ENCODE results near the gene LUZP1. TPM values are rescaled to one million over a fixed set of nuclear protein-coding genes. Genes with fewer than 3 reads are reported as not detected.

Gene LUZP1
- total and polyA plus RNA-seq, 2 donors (not counting 1 experiment from before 2014, with no cell fraction given), result 18.8 to 27.2 TPM

- H3K4me2 ChIP-seq (ENCODE audit: extremely low read depth, insufficient read depth, low read length), result peak overlapping the region; percentile 70
- H3K27me3 ChIP-seq (ENCODE audit: control insufficient read depth, insufficient read depth, low read length), result no peaks in the 10 kb centered on the region
- H3K4me1 ChIP-seq (ENCODE audit: control insufficient read depth, extremely low read depth, insufficient read depth, low read length), result peaks cover 15% of the 10 kb centered on the region
- H3K36me3 ChIP-seq (ENCODE audit: control insufficient read depth, insufficient read depth, low read length), result no peaks in the 10 kb centered on the region
- H3K79me2 ChIP-seq (ENCODE audit: control insufficient read depth, insufficient read depth, low read length), result no peaks in the 10 kb centered on the region
- no peak overlapping the region for H3K9ac ChIP-seq (ENCODE audit: insufficient read depth, low read length)
- H3K27ac ChIP-seq (ENCODE audit: insufficient read depth, low read length), result peak overlapping the region; percentile 85
- no peaks in the 10 kb centered on the region for H4K20me1 ChIP-seq (ENCODE audit: control insufficient read depth, extremely low read depth, insufficient read depth, low read length)
- TF ChIP-seq, protein P1, sequence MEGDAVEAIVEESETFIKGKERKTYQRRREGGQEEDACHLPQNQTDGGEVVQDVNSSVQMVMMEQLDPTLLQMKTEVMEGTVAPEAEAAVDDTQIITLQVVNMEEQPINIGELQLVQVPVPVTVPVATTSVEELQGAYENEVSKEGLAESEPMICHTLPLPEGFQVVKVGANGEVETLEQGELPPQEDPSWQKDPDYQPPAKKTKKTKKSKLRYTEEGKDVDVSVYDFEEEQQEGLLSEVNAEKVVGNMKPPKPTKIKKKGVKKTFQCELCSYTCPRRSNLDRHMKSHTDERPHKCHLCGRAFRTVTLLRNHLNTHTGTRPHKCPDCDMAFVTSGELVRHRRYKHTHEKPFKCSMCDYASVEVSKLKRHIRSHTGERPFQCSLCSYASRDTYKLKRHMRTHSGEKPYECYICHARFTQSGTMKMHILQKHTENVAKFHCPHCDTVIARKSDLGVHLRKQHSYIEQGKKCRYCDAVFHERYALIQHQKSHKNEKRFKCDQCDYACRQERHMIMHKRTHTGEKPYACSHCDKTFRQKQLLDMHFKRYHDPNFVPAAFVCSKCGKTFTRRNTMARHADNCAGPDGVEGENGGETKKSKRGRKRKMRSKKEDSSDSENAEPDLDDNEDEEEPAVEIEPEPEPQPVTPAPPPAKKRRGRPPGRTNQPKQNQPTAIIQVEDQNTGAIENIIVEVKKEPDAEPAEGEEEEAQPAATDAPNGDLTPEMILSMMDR (conservative IDR thresholded peaks at IDR 0.05 in 1 of 2, IDR thresholded peaks at IDR 0.05 in 1 of 2; ENCODE audit: low read depth in 1 of 2, low read length in 2 of 2), result no peak
- TF ChIP-seq EZH2 (IDR thresholded peaks at IDR 0.05; ENCODE audit: low read length, missing control alignments), result no peak
- H3K4me3 ChIP-seq (replicated peaks in 1 of 4; ENCODE audit: control extremely low read depth in 1 of 4, insufficient read depth in 1 of 4, low read depth in 3 of 4, low read length in 4 of 4), result no peak overlapping the region
- H2AFZ ChIP-seq (ENCODE audit: low read length), result no peak overlapping the region
- H3K9me3 ChIP-seq (ENCODE audit: control insufficient read depth, insufficient read depth, low read depth, low read length), result no peaks in the 10 kb centered on the region
- DNase-seq (ENCODE audit: low read depth in 2 of 2), result peak; percentile 76 to 100
Measured at GRCh38 chr1:23196627-23197328, 28.1 kb upstream of the LUZP1 start.

GRCh38 chr1:23194119-23194984 is 25.7 kb upstream of the LUZP1 start:
- Histone ChIP-seq H3K9ac (ENCODE audit: insufficient read depth, low read length) (no peak overlapping the region), H3K4me2 (ENCODE audit: extremely low read depth, insufficient read depth, low read length) (peak overlapping the region; percentile 41), H3K9me3 (ENCODE audit: control insufficient read depth, insufficient read depth, low read depth, low read length) (no peaks in the 10 kb centered on the region), H4K20me1 (ENCODE audit: control insufficient read depth, extremely low read depth, insufficient read depth, low read length) (no peaks in the 10 kb centered on the region), H3K27ac (ENCODE audit: insufficient read depth, low read length) (peak overlapping the region; percentile 18), H3K79me2 (ENCODE audit: control insufficient read depth, insufficient read depth, low read length) (no peaks in the 10 kb centered on the region), H3K4me1 (ENCODE audit: control insufficient read depth, extremely low read depth, insufficient read depth, low read length) (peaks cover 15% of the 10 kb centered on the region), H3K36me3 (ENCODE audit: control insufficient read depth, insufficient read depth, low read length) (no peaks in the 10 kb centered on the region), H2AFZ (ENCODE audit: low read length) (no peak overlapping the region), H3K4me3 (replicated peaks in 1 of 4; ENCODE audit: control extremely low read depth in 1 of 4, insufficient read depth in 1 of 4, low read depth in 3 of 4, low read length in 4 of 4) (no peak overlapping the region), H3K27me3 (ENCODE audit: control insufficient read depth, insufficient read depth, low read length) (no peaks in the 10 kb centered on the region)
- no peak for TF ChIP-seq EZH2 (IDR thresholded peaks at IDR 0.05; ENCODE audit: low read length, missing control alignments)
- TF ChIP-seq, protein P1 (conservative IDR thresholded peaks at IDR 0.05 in 1 of 2, IDR thresholded peaks at IDR 0.05 in 1 of 2; ENCODE audit: low read depth in 1 of 2, low read length in 2 of 2), result no peak
- DNase-seq (ENCODE audit: low read depth in 2 of 2), result peak; percentile 60 to 98

GRCh38 chr1:23193391-23194118 is 24.9 kb upstream of the LUZP1 start:
- Histone ChIP-seq H3K4me1 (ENCODE audit: control insufficient read depth, extremely low read depth, insufficient read depth, low read length) (peaks cover 15% of the 10 kb centered on the region), H3K4me2 (ENCODE audit: extremely low read depth, insufficient read depth, low read length) (peak overlapping the region; percentile 32), H3K9me3 (ENCODE audit: control insufficient read depth, insufficient read depth, low read depth, low read length) (no peaks in the 10 kb centered on the region), H2AFZ (ENCODE audit: low read length) (no peak overlapping the region), H3K4me3 (replicated peaks in 1 of 4; ENCODE audit: control extremely low read depth in 1 of 4, insufficient read depth in 1 of 4, low read depth in 3 of 4, low read length in 4 of 4) (no peak overlapping the region), H3K79me2 (ENCODE audit: control insufficient read depth, insufficient read depth, low read length) (no peaks in the 10 kb centered on the region), H3K36me3 (ENCODE audit: control insufficient read depth, insufficient read depth, low read length) (no peaks in the 10 kb centered on the region), H3K27ac (ENCODE audit: insufficient read depth, low read length) (no peak overlapping the region), H3K9ac (ENCODE audit: insufficient read depth, low read length) (no peak overlapping the region), H4K20me1 (ENCODE audit: control insufficient read depth, extremely low read depth, insufficient read depth, low read length) (no peaks in the 10 kb centered on the region), H3K27me3 (ENCODE audit: control insufficient read depth, insufficient read depth, low read length) (no peaks in the 10 kb centered on the region)
- DNase-seq (ENCODE audit: low read depth in 2 of 2), result no peak
- TF ChIP-seq, protein P1 (conservative IDR thresholded peaks at IDR 0.05 in 1 of 2, IDR thresholded peaks at IDR 0.05 in 1 of 2; ENCODE audit: low read depth in 1 of 2, low read length in 2 of 2), result no peak
- TF ChIP-seq EZH2 (IDR thresholded peaks at IDR 0.05; ENCODE audit: low read length, missing control alignments), result no peak

Measured in fibroblast of lung (primary cell).